ENCODE measurements around the gene PTHLH. TPM values are rescaled to one million over a fixed set of nuclear protein-coding genes. Genes with fewer than 3 reads are reported as not detected.

Gene PTHLH
- total and polyA plus RNA-seq, 10 of the 15 experiments (the other 5 are each of a cell fraction or from before 2014, with no cell fraction given) = 0.08 to 0.12 TPM; not detected in 8

DNA sequence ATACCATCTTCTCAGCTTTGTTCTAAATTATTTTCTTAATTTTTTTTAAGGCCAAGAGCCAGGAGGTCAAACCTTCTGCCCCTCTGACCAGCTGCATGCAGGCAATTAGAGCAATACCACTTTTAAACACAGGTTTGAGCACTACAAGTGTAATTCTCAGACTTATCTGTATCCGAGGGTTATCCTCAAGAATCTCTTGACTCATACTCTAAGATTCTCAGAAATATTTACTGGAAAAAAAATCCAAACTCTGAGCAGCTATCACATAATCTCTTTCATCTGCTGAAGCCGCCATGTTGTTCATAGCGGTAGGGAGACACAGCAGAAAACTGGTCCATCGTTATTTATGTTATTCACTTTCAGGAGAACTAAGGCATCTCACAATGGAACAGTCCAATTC lies 27.4 kb upstream of the PTHLH start (continued):
- TF ChIP-seq, protein P1, sequence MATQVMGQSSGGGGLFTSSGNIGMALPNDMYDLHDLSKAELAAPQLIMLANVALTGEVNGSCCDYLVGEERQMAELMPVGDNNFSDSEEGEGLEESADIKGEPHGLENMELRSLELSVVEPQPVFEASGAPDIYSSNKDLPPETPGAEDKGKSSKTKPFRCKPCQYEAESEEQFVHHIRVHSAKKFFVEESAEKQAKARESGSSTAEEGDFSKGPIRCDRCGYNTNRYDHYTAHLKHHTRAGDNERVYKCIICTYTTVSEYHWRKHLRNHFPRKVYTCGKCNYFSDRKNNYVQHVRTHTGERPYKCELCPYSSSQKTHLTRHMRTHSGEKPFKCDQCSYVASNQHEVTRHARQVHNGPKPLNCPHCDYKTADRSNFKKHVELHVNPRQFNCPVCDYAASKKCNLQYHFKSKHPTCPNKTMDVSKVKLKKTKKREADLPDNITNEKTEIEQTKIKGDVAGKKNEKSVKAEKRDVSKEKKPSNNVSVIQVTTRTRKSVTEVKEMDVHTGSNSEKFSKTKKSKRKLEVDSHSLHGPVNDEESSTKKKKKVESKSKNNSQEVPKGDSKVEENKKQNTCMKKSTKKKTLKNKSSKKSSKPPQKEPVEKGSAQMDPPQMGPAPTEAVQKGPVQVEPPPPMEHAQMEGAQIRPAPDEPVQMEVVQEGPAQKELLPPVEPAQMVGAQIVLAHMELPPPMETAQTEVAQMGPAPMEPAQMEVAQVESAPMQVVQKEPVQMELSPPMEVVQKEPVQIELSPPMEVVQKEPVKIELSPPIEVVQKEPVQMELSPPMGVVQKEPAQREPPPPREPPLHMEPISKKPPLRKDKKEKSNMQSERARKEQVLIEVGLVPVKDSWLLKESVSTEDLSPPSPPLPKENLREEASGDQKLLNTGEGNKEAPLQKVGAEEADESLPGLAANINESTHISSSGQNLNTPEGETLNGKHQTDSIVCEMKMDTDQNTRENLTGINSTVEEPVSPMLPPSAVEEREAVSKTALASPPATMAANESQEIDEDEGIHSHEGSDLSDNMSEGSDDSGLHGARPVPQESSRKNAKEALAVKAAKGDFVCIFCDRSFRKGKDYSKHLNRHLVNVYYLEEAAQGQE (IDR thresholded peaks at IDR 0.05; ENCODE audit: low read depth, low read length) = no peak
- TF ChIP-seq CBX3 (IDR thresholded peaks at IDR 0.05; ENCODE audit: borderline replicate concordance, low read depth) = no peak

DNA sequence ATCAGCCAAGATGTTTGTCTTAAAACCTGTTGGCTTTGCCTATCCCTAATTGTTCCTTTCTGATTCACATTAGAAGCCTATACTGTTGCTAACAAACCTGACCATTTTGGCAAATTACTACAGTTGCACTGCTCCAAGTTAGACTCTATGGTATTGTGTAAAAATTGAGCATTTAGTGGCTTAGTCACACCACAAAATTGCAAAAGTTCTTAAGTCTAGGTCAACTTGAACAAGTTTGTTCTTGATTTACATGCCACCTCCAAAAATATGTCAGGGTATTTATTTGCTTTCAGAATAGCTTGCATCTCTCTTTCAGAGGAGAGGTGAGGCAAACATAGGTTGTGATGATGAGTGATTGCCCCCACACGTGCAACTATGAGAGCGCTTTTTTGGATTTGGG lies 27.0 kb upstream of the PTHLH start:
- no peak for ATAC-seq
- Histone ChIP-seq H3K4me2 (ENCODE audit: control insufficient read depth, insufficient read depth) (no peak overlapping the region), H3K27ac (ENCODE audit: control insufficient read depth, insufficient read depth) (no peak overlapping the region), H3K9me3 (replicated peaks; ENCODE audit: control insufficient read depth, insufficient read depth, low read length) (no peaks in the 10 kb centered on the region), H3K4me3 (no peak overlapping the region), H3K9ac (ENCODE audit: control insufficient read depth, insufficient read depth, low read length) (no peak overlapping the region), H2AFZ (ENCODE audit: control insufficient read depth, low read depth, low read length) (no peak overlapping the region), H4K20me1 (ENCODE audit: control insufficient read depth, insufficient read depth) (no peaks in the 10 kb centered on the region), H3K36me3 (ENCODE audit: control insufficient read depth in 2 of 2, insufficient read depth in 2 of 2, low read length in 1 of 2) (no peaks in the 10 kb centered on the region), H3K79me2 (ENCODE audit: control insufficient read depth, insufficient read depth, low read length) (no peaks in the 10 kb centered on the region), H3K4me1 (ENCODE audit: control insufficient read depth, insufficient read depth, low read length) (no peaks in the 10 kb centered on the region), H3K27me3 (replicated peaks in 1 of 2; ENCODE audit: control insufficient read depth in 2 of 2, insufficient read depth in 2 of 2, low read length in 1 of 2) (no peaks in the 10 kb centered on the region)
- in situ Hi-C loops (cut with MboI) = no loop called here
- ChIA-PET CTCF (no interaction called here), POLR2A (no interaction called here), RAD21 (ENCODE audit: unreplicated experiment) (no interaction called here), SMC1A (ENCODE audit: uncharacterized antibody, unreplicated experiment) (no interaction called here)
- intact Hi-C loops (cut with micrococcal nuclease; ENCODE audit: unreplicated experiment) = no loop called here
- BruUV-seq (replicated peaks) = no TSS peak
- 88% methylated on average over 2 of the region's 2 CpGs for WGBS (ENCODE audit: insufficient coverage, insufficient replicate concordance, low lambda C conversion rate, missing lambda C conversion rate)
- no peak for DNase-seq (ENCODE audit: low read depth, low spot score)
- no peak for FAIRE-seq
- no peak for TF ChIP-seq RB1 (IDR thresholded peaks at IDR 0.05; ENCODE audit: borderline replicate concordance)
- no peak for TF ChIP-seq CBX5 (IDR thresholded peaks at IDR 0.05; ENCODE audit: low read depth)
- TF ChIP-seq, protein P2, sequence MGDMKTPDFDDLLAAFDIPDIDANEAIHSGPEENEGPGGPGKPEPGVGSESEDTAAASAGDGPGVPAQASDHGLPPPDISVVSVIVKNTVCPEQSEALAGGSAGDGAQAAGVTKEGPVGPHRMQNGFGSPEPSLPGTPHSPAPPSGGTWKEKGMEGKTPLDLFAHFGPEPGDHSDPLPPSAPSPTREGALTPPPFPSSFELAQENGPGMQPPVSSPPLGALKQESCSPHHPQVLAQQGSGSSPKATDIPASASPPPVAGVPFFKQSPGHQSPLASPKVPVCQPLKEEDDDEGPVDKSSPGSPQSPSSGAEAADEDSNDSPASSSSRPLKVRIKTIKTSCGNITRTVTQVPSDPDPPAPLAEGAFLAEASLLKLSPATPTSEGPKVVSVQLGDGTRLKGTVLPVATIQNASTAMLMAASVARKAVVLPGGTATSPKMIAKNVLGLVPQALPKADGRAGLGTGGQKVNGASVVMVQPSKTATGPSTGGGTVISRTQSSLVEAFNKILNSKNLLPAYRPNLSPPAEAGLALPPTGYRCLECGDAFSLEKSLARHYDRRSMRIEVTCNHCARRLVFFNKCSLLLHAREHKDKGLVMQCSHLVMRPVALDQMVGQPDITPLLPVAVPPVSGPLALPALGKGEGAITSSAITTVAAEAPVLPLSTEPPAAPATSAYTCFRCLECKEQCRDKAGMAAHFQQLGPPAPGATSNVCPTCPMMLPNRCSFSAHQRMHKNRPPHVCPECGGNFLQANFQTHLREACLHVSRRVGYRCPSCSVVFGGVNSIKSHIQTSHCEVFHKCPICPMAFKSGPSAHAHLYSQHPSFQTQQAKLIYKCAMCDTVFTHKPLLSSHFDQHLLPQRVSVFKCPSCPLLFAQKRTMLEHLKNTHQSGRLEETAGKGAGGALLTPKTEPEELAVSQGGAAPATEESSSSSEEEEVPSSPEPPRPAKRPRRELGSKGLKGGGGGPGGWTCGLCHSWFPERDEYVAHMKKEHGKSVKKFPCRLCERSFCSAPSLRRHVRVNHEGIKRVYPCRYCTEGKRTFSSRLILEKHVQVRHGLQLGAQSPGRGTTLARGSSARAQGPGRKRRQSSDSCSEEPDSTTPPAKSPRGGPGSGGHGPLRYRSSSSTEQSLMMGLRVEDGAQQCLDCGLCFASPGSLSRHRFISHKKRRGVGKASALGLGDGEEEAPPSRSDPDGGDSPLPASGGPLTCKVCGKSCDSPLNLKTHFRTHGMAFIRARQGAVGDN (IDR thresholded peaks at IDR 0.05) = no peak
- TF ChIP-seq, protein P3, sequence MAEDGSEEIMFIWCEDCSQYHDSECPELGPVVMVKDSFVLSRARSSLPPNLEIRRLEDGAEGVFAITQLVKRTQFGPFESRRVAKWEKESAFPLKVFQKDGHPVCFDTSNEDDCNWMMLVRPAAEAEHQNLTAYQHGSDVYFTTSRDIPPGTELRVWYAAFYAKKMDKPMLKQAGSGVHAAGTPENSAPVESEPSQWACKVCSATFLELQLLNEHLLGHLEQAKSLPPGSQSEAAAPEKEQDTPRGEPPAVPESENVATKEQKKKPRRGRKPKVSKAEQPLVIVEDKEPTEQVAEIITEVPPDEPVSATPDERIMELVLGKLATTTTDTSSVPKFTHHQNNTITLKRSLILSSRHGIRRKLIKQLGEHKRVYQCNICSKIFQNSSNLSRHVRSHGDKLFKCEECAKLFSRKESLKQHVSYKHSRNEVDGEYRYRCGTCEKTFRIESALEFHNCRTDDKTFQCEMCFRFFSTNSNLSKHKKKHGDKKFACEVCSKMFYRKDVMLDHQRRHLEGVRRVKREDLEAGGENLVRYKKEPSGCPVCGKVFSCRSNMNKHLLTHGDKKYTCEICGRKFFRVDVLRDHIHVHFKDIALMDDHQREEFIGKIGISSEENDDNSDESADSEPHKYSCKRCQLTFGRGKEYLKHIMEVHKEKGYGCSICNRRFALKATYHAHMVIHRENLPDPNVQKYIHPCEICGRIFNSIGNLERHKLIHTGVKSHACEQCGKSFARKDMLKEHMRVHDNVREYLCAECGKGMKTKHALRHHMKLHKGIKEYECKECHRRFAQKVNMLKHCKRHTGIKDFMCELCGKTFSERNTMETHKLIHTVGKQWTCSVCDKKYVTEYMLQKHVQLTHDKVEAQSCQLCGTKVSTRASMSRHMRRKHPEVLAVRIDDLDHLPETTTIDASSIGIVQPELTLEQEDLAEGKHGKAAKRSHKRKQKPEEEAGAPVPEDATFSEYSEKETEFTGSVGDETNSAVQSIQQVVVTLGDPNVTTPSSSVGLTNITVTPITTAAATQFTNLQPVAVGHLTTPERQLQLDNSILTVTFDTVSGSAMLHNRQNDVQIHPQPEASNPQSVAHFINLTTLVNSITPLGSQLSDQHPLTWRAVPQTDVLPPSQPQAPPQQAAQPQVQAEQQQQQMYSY (CRISPR knock-in tag; IDR thresholded peaks at IDR 0.05) = no peak
- no peak for TF ChIP-seq BHLHE40 (IDR thresholded peaks at IDR 0.05; ENCODE audit: borderline replicate concordance in 1 of 2, low read depth in 2 of 2, low read length in 1 of 2)
- TF ChIP-seq NFYB (IDR thresholded peaks at IDR 0.05; ENCODE audit: insufficient read depth, low read depth, low read length) = no peak
- TF ChIP-seq TBL1XR1 (IDR thresholded peaks at IDR 0.05; ENCODE audit: low read depth, low read length) = no peak
- no peak for TF ChIP-seq PAX5 (IDR thresholded peaks at IDR 0.05; ENCODE audit: borderline replicate concordance, low read depth, low read length)

Measured in GM12878 (cell line).